Measurements from ENCODE around the gene CKB. TPM values are rescaled to one million over a fixed set of nuclear protein-coding genes. Genes with fewer than 3 reads are reported as not detected.

CKB gene
- total RNA-seq, 1 donor from 2014 or later, result 64.7 TPM

GRCh38 chr14:103519837-103520212 lies 2.8 kb downstream of the CKB start:
- peaks cover 19 to 45% (median 41%) of the 10 kb centered on the region in 3 donors for H3K4me1 ChIP-seq (ENCODE audit: control insufficient read depth in 3 of 3, insufficient read depth in 3 of 3, low read length in 3 of 3)
- no peak overlapping the region for H3K4me3 ChIP-seq (ENCODE audit: low read length in 3 of 3)
- H3K27ac ChIP-seq (ENCODE audit: low read depth, low read length), result no peak overlapping the region
- no peaks in the 10 kb centered on the region for H3K9me3 ChIP-seq (ENCODE audit: control insufficient read depth in 3 of 3, low read length in 3 of 3)
- peaks cover 2 to 8% (median 4%) of the 10 kb centered on the region in 3 donors for H3K27me3 ChIP-seq (ENCODE audit: control insufficient read depth in 3 of 3, insufficient read depth in 3 of 3, low read length in 3 of 3)
- H3K36me3 ChIP-seq (ENCODE audit: control insufficient read depth in 3 of 3, insufficient read depth in 3 of 3, low read length in 3 of 3), result no peaks in the 10 kb centered on the region
- no peak overlapping the region for H3K9ac ChIP-seq (ENCODE audit: low read depth in 1 of 3, low read length in 3 of 3)

GRCh38 chr14:103519043-103519836 lies 3.4 kb downstream of the CKB start:
- Histone ChIP-seq H3K9ac (ENCODE audit: low read depth in 1 of 3, low read length in 3 of 3) (peak overlapping the region in 1 of 3 donors; percentile 57), H3K27ac (ENCODE audit: low read depth, low read length) (no peak overlapping the region), H3K4me1 (ENCODE audit: control insufficient read depth in 3 of 3, insufficient read depth in 3 of 3, low read length in 3 of 3) (peaks cover 19 to 45% (median 38%) of the 10 kb centered on the region in 3 donors)

GRCh38 chr14:103518422-103519042 lies 4.1 kb downstream of the CKB start:
- no peak overlapping the region for H3K4me3 ChIP-seq (ENCODE audit: low read length in 3 of 3)
- no peak overlapping the region for H3K27ac ChIP-seq (ENCODE audit: low read depth, low read length)
- H3K4me1 ChIP-seq (ENCODE audit: control insufficient read depth in 3 of 3, insufficient read depth in 3 of 3, low read length in 3 of 3), result peaks cover 20 to 51% (median 42%) of the 10 kb centered on the region in 3 donors
- H3K36me3 ChIP-seq (ENCODE audit: control insufficient read depth in 3 of 3, insufficient read depth in 3 of 3, low read length in 3 of 3), result no peaks in the 10 kb centered on the region
- H3K9me3 ChIP-seq (ENCODE audit: control insufficient read depth in 3 of 3, low read length in 3 of 3), result no peaks in the 10 kb centered on the region
- peaks cover 2 to 4% (median 4%) of the 10 kb centered on the region in 3 donors for H3K27me3 ChIP-seq (ENCODE audit: control insufficient read depth in 3 of 3, insufficient read depth in 3 of 3, low read length in 3 of 3)
- peak overlapping the region; percentile 32 to 57 (median 40) for H3K9ac ChIP-seq (ENCODE audit: low read depth in 1 of 3, low read length in 3 of 3)

More at GRCh38 chr14:103519043-103519836, 3.4 kb downstream of the CKB start:
- peaks cover 2 to 8% (median 4%) of the 10 kb centered on the region in 3 donors for H3K27me3 ChIP-seq (ENCODE audit: control insufficient read depth in 3 of 3, insufficient read depth in 3 of 3, low read length in 3 of 3)
- no peaks in the 10 kb centered on the region for H3K36me3 ChIP-seq (ENCODE audit: control insufficient read depth in 3 of 3, insufficient read depth in 3 of 3, low read length in 3 of 3)
- H3K9me3 ChIP-seq (ENCODE audit: control insufficient read depth in 3 of 3, low read length in 3 of 3), result no peaks in the 10 kb centered on the region
- no peak overlapping the region for H3K4me3 ChIP-seq (ENCODE audit: low read length in 3 of 3)

GRCh38 chr14:103517721-103518421 lies 4.8 kb downstream of the CKB start:
- H3K9me3 ChIP-seq (ENCODE audit: control insufficient read depth in 3 of 3, low read length in 3 of 3), result no peaks in the 10 kb centered on the region
- H3K4me3 ChIP-seq (ENCODE audit: low read length in 3 of 3), result no peak overlapping the region
- H3K27me3 ChIP-seq (ENCODE audit: control insufficient read depth in 3 of 3, insufficient read depth in 3 of 3, low read length in 3 of 3), result peaks cover 2 to 4% (median 4%) of the 10 kb centered on the region in 3 donors
- H3K9ac ChIP-seq (ENCODE audit: low read depth in 1 of 3, low read length in 3 of 3), result peak overlapping the region in 1 of 3 donors; percentile 57
- H3K27ac ChIP-seq (ENCODE audit: low read depth, low read length), result peak overlapping the region; percentile 19
- H3K4me1 ChIP-seq (ENCODE audit: control insufficient read depth in 3 of 3, insufficient read depth in 3 of 3, low read length in 3 of 3), result peaks cover 26 to 53% (median 45%) of the 10 kb centered on the region in 3 donors
- H3K36me3 ChIP-seq (ENCODE audit: control insufficient read depth in 3 of 3, insufficient read depth in 3 of 3, low read length in 3 of 3), result no peaks in the 10 kb centered on the region

- H3K36me3 ChIP-seq (ENCODE audit: control insufficient read depth in 3 of 3, insufficient read depth in 3 of 3, low read length in 3 of 3), result no peaks in the 10 kb centered on the region
- peak overlapping the region in 2 of 3 donors; percentile 10 to 57 for H3K9ac ChIP-seq (ENCODE audit: low read depth in 1 of 3, low read length in 3 of 3)
- H3K9me3 ChIP-seq (ENCODE audit: control insufficient read depth in 3 of 3, low read length in 3 of 3), result no peaks in the 10 kb centered on the region
- peaks cover 33 to 57% (median 49%) of the 10 kb centered on the region in 3 donors for H3K4me1 ChIP-seq (ENCODE audit: control insufficient read depth in 3 of 3, insufficient read depth in 3 of 3, low read length in 3 of 3)
- H3K4me3 ChIP-seq (ENCODE audit: low read length in 3 of 3), result no peak overlapping the region
- no peak overlapping the region for H3K27ac ChIP-seq (ENCODE audit: low read depth, low read length)
- H3K27me3 ChIP-seq (ENCODE audit: control insufficient read depth in 3 of 3, insufficient read depth in 3 of 3, low read length in 3 of 3), result peaks cover 1 to 3% (median 3%) of the 10 kb centered on the region in 3 donors
These were observed 5.5 kb downstream of the CKB start for GRCh38 chr14:103517174-103517566.

GRCh38 chr14:103516426-103517173 lies 6.0 kb downstream of the CKB start:
- H3K4me1 ChIP-seq (ENCODE audit: control insufficient read depth in 3 of 3, insufficient read depth in 3 of 3, low read length in 3 of 3), result peaks cover 33 to 55% (median 47%) of the 10 kb centered on the region in 3 donors
- no peak overlapping the region for H3K9ac ChIP-seq (ENCODE audit: low read depth in 1 of 3, low read length in 3 of 3)

GRCh38 chr14:103514596-103515421 lies 7.8 kb downstream of the CKB start:
- Histone ChIP-seq H3K4me3 (ENCODE audit: low read length in 3 of 3) (no peak overlapping the region), H3K9me3 (ENCODE audit: control insufficient read depth in 3 of 3, low read length in 3 of 3) (no peaks in the 10 kb centered on the region), H3K4me1 (ENCODE audit: control insufficient read depth in 3 of 3, insufficient read depth in 3 of 3, low read length in 3 of 3) (peaks cover 33 to 41% (median 36%) of the 10 kb centered on the region in 3 donors), H3K27me3 (ENCODE audit: control insufficient read depth in 3 of 3, insufficient read depth in 3 of 3, low read length in 3 of 3) (no peaks in the 10 kb centered on the region), H3K9ac (ENCODE audit: low read depth in 1 of 3, low read length in 3 of 3) (peak overlapping the region in 1 of 3 donors; percentile 33), H3K27ac (ENCODE audit: low read depth, low read length) (no peak overlapping the region), H3K36me3 (ENCODE audit: control insufficient read depth in 3 of 3, insufficient read depth in 3 of 3, low read length in 3 of 3) (peaks cover 2 to 12% (median 8%) of the 10 kb centered on the region in 3 donors)

More at GRCh38 chr14:103516426-103517173, 6.0 kb downstream of the CKB start:
- Histone ChIP-seq H3K9me3 (ENCODE audit: control insufficient read depth in 3 of 3, low read length in 3 of 3) (no peaks in the 10 kb centered on the region), H3K27me3 (ENCODE audit: control insufficient read depth in 3 of 3, insufficient read depth in 3 of 3, low read length in 3 of 3) (no peaks in the 10 kb centered on the region), H3K36me3 (ENCODE audit: control insufficient read depth in 3 of 3, insufficient read depth in 3 of 3, low read length in 3 of 3) (no peaks in the 10 kb centered on the region), H3K27ac (ENCODE audit: low read depth, low read length) (no peak overlapping the region), H3K4me3 (ENCODE audit: low read length in 3 of 3) (no peak overlapping the region)

GRCh38 chr14:103512701-103513611 lies 9.7 kb downstream of the CKB start:
- Histone ChIP-seq H3K27ac (ENCODE audit: low read depth, low read length) (peak overlapping the region; percentile 71), H3K9ac (ENCODE audit: low read depth in 1 of 3, low read length in 3 of 3) (peak overlapping the region in 2 of 3 donors; percentile 34 to 79), H3K4me1 (ENCODE audit: control insufficient read depth in 3 of 3, insufficient read depth in 3 of 3, low read length in 3 of 3) (peaks cover 15 to 23% (median 18%) of the 10 kb centered on the region in 3 donors), H3K9me3 (ENCODE audit: control insufficient read depth in 3 of 3, low read length in 3 of 3) (no peaks in the 10 kb centered on the region), H3K27me3 (ENCODE audit: control insufficient read depth in 3 of 3, insufficient read depth in 3 of 3, low read length in 3 of 3) (no peaks in the 10 kb centered on the region), H3K4me3 (ENCODE audit: low read length in 3 of 3) (peak overlapping the region; percentile 7 to 41 (median 12)), H3K36me3 (ENCODE audit: control insufficient read depth in 3 of 3, insufficient read depth in 3 of 3, low read length in 3 of 3) (peaks cover 5 to 13% (median 11%) of the 10 kb centered on the region in 3 donors)
